ENCODE results near the gene FGFR2.
"Not testable (repeated sequence)": the region's sequence is repeated elsewhere in the genome, so short reads cannot be mapped to it uniquely, and the experiment has no call there.

The FGFR2 gene

DNA sequence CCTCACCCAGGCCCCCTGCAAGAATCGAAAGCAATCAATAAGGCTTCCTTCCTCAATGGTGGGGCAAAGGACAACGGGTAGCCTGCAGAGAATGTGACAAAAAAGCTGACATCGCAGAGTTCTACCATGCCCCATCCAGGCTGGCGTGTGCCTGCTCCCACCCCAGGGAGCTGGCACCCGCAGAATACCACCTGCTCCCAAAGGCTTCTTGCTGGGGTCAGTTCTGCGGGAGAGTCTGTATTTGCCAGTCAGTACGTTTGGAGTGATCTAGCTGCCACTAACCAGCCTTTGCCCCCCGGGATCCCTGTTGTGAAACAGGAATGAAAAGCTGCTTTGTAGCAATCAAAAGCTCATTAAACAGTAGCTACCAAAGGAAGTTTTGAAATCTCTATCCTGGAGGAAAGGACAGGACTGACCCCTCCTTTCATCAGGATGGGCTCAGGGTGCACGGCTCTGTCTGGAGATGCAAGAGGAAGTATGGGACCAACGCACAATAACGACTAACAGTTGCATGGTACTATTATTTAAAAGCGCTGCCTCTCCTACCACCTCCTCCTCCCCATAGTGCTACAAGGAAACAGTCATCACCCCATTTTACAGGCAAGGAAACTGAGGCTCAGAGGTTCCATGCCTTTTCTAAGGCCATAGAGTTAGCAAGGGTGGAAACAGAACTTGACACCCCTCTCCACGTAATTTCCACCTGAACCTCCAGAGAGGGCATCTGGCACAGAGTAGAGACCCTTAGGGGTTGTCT, 67.0 kb downstream of the FGFR2 start:
- intact Hi-C loops (cut with DNase I), result no loop called here
- peak in 2 of 10 donors; percentile 46 to 88 for DNase-seq

DNA sequence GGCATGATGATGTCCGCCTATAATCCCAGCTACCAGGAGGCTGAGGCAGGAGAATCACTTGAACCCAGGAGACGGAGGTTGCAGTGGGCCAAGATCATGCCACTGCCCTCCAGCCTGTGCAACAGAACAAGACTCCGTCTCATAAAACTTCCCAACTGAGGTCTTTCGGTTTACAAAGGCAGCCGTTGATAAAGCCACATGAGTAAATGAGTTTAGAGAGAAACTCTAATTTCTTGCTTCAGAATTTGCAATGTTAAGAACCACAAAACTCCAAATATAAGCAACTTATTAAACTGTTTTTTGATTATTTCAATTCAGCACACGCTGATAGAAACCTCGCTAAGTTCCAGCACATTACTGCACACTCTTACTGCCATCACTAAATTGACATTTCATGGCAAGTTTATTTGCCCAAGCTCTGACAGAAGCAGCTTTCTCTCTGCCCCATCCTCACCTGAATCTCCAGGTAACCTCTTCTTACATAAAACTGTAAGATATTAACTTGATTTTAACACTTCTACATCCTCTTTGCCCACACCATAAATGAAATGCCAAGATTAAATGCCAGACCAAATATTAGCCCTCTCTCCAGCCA, 67.7 kb downstream of the FGFR2 start:
- DNase-seq, result no peak
- intact Hi-C loops (cut with DNase I), result no loop called here

- no peak for DNase-seq
- intact Hi-C loops (cut with DNase I), result loop anchor here (5.0 kb wide), 1 partner anchor 70 kb away; the partner anchor contains the start of gene FGFR2
Measured at GRCh38 chr10:121527690-121528089, 70.6 kb downstream of the FGFR2 start.

DNA sequence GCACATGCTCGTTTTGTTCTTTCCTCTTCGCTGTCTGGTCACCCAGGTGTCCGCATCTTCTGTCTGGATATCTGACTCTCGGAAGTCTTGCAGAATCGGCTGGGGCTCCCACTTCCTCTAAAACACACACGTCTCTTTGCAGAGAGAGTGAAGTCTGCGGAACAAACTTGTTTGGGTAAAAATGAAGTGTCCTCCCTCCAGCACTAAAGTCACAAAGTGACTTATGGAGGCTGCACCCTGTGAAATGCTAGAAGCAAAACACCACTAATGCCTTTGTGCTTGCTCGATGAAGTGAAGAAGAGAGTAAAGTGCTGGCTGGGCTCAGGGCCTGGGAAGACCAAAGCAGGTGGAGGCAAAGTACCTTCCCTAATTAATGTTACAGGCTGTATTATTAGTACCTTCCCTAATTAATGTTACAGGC, 71.4 kb downstream of the FGFR2 start:
- DNase-seq, result no peak
- intact Hi-C loops (cut with DNase I), result loop anchor here (5.0 kb wide), 1 partner anchor 70 kb away; the partner anchor contains the start of gene FGFR2

DNA sequence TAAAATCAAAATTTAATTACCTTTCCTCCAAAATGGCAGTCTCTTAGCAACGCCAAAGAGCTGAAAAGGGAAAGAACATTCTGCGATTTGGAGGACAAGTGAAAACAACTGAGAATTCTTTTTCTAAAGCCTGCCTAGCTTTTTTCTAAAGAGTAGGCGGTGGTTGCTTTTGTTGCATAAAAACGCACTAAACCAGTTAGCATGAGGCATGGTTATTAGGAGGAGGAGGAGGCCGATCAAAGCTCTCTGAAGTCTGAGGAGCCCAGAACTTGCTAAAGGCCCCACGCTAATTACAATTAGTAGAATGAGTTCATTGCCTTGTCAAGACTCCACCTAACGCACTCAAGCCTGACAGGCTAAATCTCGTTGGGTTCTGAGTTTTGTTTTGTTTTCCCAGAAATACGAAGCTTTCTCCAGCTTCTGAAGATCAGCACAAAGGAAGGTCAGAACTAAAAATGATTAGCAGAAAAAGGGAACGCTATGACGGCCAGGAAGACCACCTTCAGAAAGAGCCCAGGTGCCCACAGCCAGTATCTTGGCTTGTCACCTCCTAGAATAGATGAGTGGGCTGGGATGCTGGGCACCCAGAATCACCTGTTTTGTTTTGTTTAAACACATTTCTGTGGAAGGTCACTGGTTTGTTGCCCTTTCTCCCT, 72.0 kb downstream of the FGFR2 start:
- intact Hi-C loops (cut with DNase I), result loop anchor here (5.0 kb wide), 1 partner anchor 71 kb away; the partner anchor contains the start of gene FGFR2
- DNase-seq, result no peak

DNA sequence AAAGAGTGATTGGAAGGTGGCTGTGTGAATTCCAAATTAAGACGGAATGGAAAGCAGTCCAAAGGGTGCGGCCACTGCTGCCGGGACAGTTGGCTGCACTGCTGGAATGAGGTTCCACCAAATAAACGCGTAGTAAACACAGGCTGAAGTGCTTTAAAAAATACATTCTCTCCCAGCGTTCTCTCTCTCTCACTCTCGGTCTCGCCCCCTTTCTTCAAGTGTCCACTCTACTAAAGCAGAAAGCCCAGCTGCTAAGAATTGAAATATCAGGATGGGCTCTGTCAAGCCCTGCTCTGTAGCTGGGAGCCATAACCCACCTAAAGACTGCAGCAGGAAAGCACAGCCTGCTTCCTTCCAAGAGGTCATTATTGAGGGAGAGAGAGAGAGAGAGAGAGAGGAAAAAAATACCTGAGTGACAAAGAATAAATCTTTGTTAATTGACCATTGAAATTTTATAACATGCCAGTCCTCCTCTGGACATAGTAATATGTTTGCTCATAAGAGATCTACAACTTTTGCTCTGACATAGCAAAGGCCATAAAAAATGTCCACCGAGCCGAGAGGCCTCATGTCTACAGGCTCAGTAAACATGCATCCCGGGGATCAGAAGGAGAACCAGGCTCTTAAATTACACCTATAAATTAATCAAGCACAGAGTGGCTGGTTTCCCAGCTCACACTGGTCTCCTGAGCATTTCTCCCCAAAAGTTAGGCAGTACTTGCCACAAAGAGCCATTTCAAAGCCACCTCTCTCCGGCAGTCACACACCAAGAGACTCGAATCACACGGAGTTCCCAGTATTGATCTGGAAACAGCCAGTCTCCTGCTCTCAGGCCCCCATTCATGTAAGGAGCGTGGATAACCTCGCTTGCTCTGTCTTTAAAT, 72.8 kb downstream of the FGFR2 start:
- no peak for DNase-seq
- intact Hi-C loops (cut with DNase I), result loop anchor here (5.0 kb wide), 1 partner anchor 72 kb away; the partner anchor contains the start of gene FGFR2

GRCh38 chr10:121524157-121524817, 74.0 kb downstream of the FGFR2 start:
- intact Hi-C loops (cut with DNase I), result no loop called here
- peak in 2 of 10 donors; percentile 44 to 88 for DNase-seq

DNA sequence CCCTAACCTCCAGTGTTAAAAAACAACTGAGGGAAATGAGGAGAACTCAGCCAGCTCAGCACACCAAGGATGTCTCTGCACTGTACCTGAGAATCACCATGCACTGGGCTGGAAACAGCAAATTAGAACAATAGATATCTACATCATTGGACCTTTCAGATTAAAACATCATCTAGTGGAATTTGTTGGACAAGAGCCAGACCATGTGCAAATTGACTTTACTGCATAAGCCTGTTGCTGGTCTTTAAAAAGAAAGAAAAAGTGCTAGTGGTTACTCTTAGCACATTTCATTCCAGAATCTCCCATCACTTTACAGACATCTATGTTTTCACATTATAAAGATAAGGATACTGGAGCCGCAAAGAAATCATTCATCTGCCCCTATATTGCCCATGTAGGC, 75.4 kb downstream of the FGFR2 start:
- no peak for DNase-seq
- intact Hi-C loops (cut with DNase I), result no loop called here

DNA sequence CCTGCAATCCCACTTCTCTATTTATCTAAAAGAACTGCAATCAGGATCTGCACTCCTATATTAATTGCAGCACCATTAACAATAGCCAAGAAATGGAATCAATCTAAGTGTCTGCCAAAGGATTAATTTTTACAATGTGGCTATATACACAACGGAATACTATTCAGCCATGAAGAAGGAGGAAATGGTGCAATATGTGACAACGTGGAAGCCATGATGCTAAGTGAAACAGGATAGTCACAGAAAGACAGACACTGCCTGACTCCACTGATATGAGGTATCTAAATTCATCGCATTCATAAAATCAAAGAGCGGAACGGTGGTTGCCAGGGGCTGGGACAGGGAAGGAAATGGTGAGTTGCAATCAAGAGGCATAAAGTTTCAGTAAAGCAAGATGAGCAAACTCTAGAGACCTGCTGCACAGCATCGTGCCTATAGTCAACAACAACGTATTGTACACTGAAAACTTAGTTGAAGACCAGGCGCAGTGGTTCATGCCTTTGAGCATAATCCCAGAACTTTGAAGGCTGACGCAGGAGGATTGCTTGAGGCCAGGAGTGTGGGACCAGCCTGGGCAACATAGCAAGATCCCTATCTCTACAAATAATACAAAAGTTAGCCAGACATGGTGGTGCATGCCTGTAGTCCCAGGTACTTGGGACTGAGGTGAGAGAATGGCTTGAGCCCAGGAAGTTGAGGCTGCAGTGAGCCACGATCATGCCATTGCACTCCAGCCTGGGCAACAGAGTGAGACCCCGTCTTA, 76.3 kb downstream of the FGFR2 start:
- intact Hi-C loops (cut with DNase I), result no loop called here

GRCh38 chr10:121520526-121520925, 77.7 kb downstream of the FGFR2 start:
- DNase-seq; intact Hi-C loops (cut with DNase I): not testable (repeated sequence)

More for the DNA sequence above, 76.3 kb downstream of the FGFR2 start:
- DNase-seq, result no peak

GRCh38 chr10:121519901-121520493, 78.2 kb downstream of the FGFR2 start:
- DNase-seq, result peak in 1 of 10 donors; percentile 64
- intact Hi-C loops (cut with DNase I), result no loop called here

DNA sequence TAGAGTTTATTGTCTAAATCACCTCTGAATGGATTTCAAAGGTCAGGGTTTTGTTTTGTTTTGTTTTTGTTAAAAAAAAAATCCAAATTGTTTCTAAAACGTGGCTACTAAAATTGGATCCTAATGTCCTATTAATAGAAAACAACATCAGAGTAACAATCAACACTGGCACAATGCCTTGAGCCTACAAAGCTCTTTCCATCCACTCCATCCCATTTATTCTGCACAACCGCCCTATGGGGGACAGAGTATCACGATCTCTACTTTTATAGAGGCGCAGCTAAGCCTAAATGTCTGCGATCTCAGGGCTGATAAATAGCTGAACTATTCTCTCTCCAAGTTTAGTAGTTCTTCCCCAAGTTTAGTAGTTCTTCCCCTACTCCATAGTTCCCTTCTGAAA, 78.8 kb downstream of the FGFR2 start:
- no peak for DNase-seq
- intact Hi-C loops (cut with DNase I), result no loop called here

- intact Hi-C loops (cut with DNase I), result no loop called here
- DNase-seq, result no peak
Measured at GRCh38 chr10:121518333-121518732, 79.9 kb downstream of the FGFR2 start.

GRCh38 chr10:121516093-121516865, 82.0 kb downstream of the FGFR2 start:
- intact Hi-C loops (cut with DNase I), result no loop called here

GRCh38 chr10:121514141-121514865, 83.9 kb downstream of the FGFR2 start:
- DNase-seq, result no peak
- intact Hi-C loops (cut with DNase I), result no loop called here

More at GRCh38 chr10:121516093-121516865, 82.0 kb downstream of the FGFR2 start:
- peak in 1 of 10 donors; percentile 37 for DNase-seq

DNA sequence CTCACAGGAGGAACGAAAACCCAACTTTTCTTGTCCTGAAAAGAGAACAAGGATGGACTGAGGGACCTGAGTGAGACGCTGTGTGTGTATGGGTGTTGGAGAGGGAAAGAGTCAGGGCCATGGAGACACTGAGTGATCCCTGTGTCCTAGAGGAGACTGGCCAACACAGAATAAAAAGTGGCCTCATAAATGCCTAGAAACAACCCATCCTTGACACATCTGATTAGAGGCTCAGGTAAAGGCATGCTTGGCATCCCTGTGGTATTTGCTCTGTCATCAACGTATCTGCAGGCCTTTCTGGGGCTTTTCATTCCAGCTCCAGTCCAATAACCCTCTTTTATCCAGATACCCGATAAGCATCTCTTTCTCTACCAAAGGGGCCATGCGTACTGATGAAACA, 86.3 kb downstream of the FGFR2 start:
- intact Hi-C loops (cut with DNase I), result no loop called here
- no peak for DNase-seq

DNA sequence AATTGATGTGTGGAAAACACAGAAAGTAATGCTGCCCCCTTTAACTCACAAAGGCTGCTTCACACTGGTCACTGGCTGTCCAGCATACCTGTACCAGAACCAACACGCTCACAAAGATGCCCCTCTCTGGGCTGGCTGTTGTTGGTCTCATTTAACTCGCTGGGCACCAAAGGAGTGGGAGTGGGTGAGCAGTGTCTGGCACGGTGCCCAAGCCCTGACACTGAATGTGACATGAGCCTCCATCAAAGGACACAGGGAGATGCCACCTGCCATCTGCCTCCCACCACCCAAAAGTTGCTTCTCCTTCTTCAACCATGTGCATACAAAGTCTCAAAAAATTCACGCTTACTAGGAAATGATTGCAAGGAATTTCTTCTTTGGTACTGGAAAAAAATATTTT, 86.8 kb downstream of the FGFR2 start:
- peak in 1 of 10 donors; percentile 68 for DNase-seq
- intact Hi-C loops (cut with DNase I), result no loop called here
